Esophagus squamous epithelium (tissue), 5 donors: Measurements from ENCODE around the gene FOXK1. TPM values are rescaled to one million over a fixed set of nuclear protein-coding genes. Genes with fewer than 3 reads are reported as not detected.
"Not testable (repeated sequence)": the region's sequence is repeated elsewhere in the genome, so short reads cannot be mapped to it uniquely, and the experiment has no call there.

Source experiments
- DNase-seq: peaks from one replicate; lab custom pipeline; 2025; lab: John Stamatoyannopoulos, UW
- H3K27ac ChIP-seq, 4 donors: fragments of 200-600 bp; sonication (generic); one replicate each; pipeline ENCODE4 v1.5.1; 2016 to 2019; ENCODE audit warnings: mild to moderate bottlenecking in 1 of 4
- H3K27me3 ChIP-seq, 4 donors: fragments of 200-600 bp; sonication (generic); 1 replicate in 3 of 4; 2 replicates in 1 of 4; pipeline versions ENCODE4 v1.5.1 to v1.6.0; 2017 to 2021; ENCODE audit warnings: antibody characterized with exemption in 1 of 4
- H3K36me3 ChIP-seq, 3 donors: fragments of 200-600 bp; sonication (generic); one replicate each; pipeline ENCODE4 v1.5.1; 2016 to 2019
- H3K4me1 ChIP-seq, 3 donors: fragments of 200-600 bp; sonication (generic); one replicate each; pipeline ENCODE4 v1.5.1; 2017 to 2019
- H3K4me3 ChIP-seq, 4 donors: fragments of 200-600 bp; sonication (generic); 1 replicate in 3 of 4; 2 replicates in 1 of 4; pipeline ENCODE4 v1.5.1; 2016 to 2019; ENCODE audit warnings: mild to moderate bottlenecking in 2 of 4, moderate library complexity in 1 of 4
- H3K9me3 ChIP-seq, 3 donors: fragments of 200-600 bp; sonication (generic); one replicate each; pipeline ENCODE4 v1.5.1; 2016 to 2019
- CTCF ChIP-seq, 6 experiments: fragments of 450-650 bp in 4 of 6; fragments of 200-600 bp in 2 of 6; sonication (generic) in 2 of 6; IDR thresholded peaks; one replicate each; pipeline ENCODE4 v1.5.1; 2016 to 2019; ENCODE audit warnings: antibody characterized with exemption in 6 of 6, mild to moderate bottlenecking in 4 of 6, moderate library complexity in 4 of 6
- POLR2A ChIP-seq, 4 donors: fragments of 450-650 bp; IDR thresholded peaks; one replicate each; pipeline ENCODE4 v1.6.1; 2017; ENCODE audit warnings: antibody characterized with exemption in 4 of 4, mild to moderate bottlenecking in 4 of 4, moderate library complexity in 3 of 4
- WGBS, 2 donors: methylation state at CpG; one replicate each; pipeline ENCODE4 v1.1.5; 2018; 5-methylcytosine and 5-hydroxymethylcytosine counted together
- intact Hi-C: fragments of 100-400 bp; cut with DNase I; formaldehyde crosslinking; loops from one replicate; pipeline ENCODE4 v1.15.0; 2022
- total RNA-seq, 4 donors: library from RNA; depleted of rRNA; stranded (reverse); fragments of >200 nt; gene quantifications; one replicate each; pipeline ENCODE4 v1.1.0, GENCODE V29; 2016
- donor health status: DM: yes; HTN: yes; CAD: no.

The FOXK1 gene
- total RNA-seq, 4 donors from 2014 or later = 11.9 to 25.7 (median 15.9) TPM

GRCh38 chr7:4684846-4685245, 2.8 kb downstream of the FOXK1 start:
- intact Hi-C loops = loop anchor here (5.0 kb wide), 1 partner anchor 67 kb away; no protein-coding TSS in a partner anchor
- DNase-seq = no peak
- H3K4me1 ChIP-seq = peaks cover 24 to 77% (median 30%) of the 10 kb centered on the region in 3 donors

GRCh38 chr7:4685676-4686075, 3.6 kb downstream of the FOXK1 start:
- WGBS, 2 donors = 83 to 90% methylated on average over 7 to 10 of the region's 10 CpGs
- DNase-seq, H3K9me3 ChIP-seq, H3K27me3 ChIP-seq, H3K36me3 ChIP-seq, H3K4me3 ChIP-seq, intact Hi-C loops: not testable (repeated sequence)
- peaks cover 26 to 85% (median 34%) of the 10 kb centered on the region in 3 donors for H3K4me1 ChIP-seq
- H3K27ac ChIP-seq = peak overlapping the region in 2 of 4 donors; percentile 0 to 98

More at GRCh38 chr7:4684846-4685245, 2.8 kb downstream of the FOXK1 start:
- Histone ChIP-seq H3K36me3 (no peaks in the 10 kb centered on the region), H3K9me3 (no peaks in the 10 kb centered on the region), H3K4me3 (peak overlapping the region in 3 of 4 donors; percentile 80 to 95 (median 94)), H3K27me3 (no peaks in the 10 kb centered on the region), H3K27ac (peak overlapping the region; percentile 95 to 98 (median 96))
- TF ChIP-seq CTCF (IDR thresholded peaks at IDR 0.05) (no peak), POLR2A (IDR thresholded peaks at IDR 0.05) (no peak)
- 51 to 61% methylated on average over 8 to 9 of the region's 9 CpGs for WGBS, 2 donors

- no peak overlapping the region for H3K27ac ChIP-seq
- TF ChIP-seq POLR2A (IDR thresholded peaks at IDR 0.05) (no peak), CTCF (IDR thresholded peaks at IDR 0.05) (no peak)
- no peaks in the 10 kb centered on the region for H3K9me3 ChIP-seq
- WGBS, 2 donors = 58 to 77% methylated on average over 3 of the region's 3 CpGs
- no peak overlapping the region for H3K4me3 ChIP-seq
- intact Hi-C loops = no loop called here
- peaks cover 23 to 99% (median 51%) of the 10 kb centered on the region in 3 donors for H3K4me1 ChIP-seq
- H3K36me3 ChIP-seq = no peaks in the 10 kb centered on the region
- no peaks in the 10 kb centered on the region for H3K27me3 ChIP-seq
- no peak for DNase-seq
These were observed 5.9 kb downstream of the FOXK1 start for GRCh38 chr7:4687956-4688355.

- WGBS, 2 donors = 52 to 63% methylated on average over 9 to 10 of the region's 12 CpGs
- Histone ChIP-seq H3K4me1 (peaks cover 15 to 99% (median 51%) of the 10 kb centered on the region in 3 donors), H3K9me3 (no peaks in the 10 kb centered on the region), H3K36me3 (no peaks in the 10 kb centered on the region), H3K4me3 (no peak overlapping the region), H3K27ac (no peak overlapping the region), H3K27me3 (no peaks in the 10 kb centered on the region)
- intact Hi-C loops = no loop called here
- TF ChIP-seq CTCF (IDR thresholded peaks at IDR 0.05) (no peak), POLR2A (IDR thresholded peaks at IDR 0.05) (no peak)
- no peak for DNase-seq
These were observed 7.1 kb downstream of the FOXK1 start for GRCh38 chr7:4689151-4689550.

- H3K27me3 ChIP-seq = no peaks in the 10 kb centered on the region
- TF ChIP-seq POLR2A (IDR thresholded peaks at IDR 0.05) = no peak
- no peak for TF ChIP-seq CTCF (IDR thresholded peaks at IDR 0.05)
- H3K4me3 ChIP-seq = peak overlapping the region in 2 of 4 donors; percentile 4 to 31
- DNase-seq = no peak
- peaks cover 9 to 99% (median 50%) of the 10 kb centered on the region in 3 donors for H3K4me1 ChIP-seq
- no peaks in the 10 kb centered on the region for H3K36me3 ChIP-seq
- intact Hi-C loops = no loop called here
- no peaks in the 10 kb centered on the region for H3K9me3 ChIP-seq
- H3K27ac ChIP-seq = no peak overlapping the region
- 60 to 65% methylated on average over 9 to 11 of the region's 12 CpGs for WGBS, 2 donors
These were observed 7.6 kb downstream of the FOXK1 start for GRCh38 chr7:4689668-4690067.
